NCI-H82 treated with DMSO at 0.1 percent for 48 hours (cell line): ENCODE data around the gene ZNF224.

Source experiments
- DNase-seq: peaks from one replicate; lab custom pipeline; 2025; ENCODE audit not compliant: unreplicated experiment; lab: John Stamatoyannopoulos, UW

ZNF224 gene

DNA sequence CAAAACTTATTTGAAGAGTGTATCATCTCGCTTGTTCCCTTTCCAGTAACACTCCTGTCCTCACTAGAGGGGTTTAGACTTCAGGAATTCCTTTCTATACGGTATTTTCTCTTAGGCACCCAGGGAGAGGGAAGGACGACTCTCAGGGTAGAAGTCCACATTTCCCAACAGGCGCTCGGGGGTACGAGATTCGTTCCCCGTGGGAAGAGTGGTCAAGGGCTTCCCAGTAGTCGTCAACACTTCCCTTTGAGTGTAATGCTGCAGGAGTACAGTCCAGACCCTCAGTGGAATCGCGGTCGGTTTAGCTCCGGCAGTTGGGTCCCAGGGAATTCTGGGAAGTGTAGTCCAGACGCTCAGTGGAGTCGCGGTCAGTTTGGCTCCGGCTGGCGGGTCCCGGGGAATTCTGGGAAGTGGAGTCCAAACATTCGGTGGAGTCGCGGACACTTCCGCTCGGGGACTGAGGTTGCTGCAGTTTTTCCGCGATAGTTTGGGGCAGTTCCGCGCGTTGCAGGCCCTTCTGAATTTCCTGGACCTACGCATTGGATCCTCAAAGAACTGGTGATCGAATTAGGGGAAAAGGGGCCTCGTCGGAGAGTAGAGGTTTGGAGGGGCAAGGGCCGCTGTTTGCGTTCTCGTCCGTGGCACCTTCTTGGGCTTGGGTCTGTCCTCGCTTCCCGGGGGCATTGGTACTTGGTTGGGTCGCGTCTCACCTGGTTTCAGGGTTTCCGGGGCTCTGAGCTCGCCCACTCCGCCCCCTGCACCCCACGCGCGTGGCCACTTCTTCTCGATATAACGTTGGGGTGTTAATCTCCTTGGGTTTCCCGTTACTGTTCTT, at the start of gene ZNF224:
ZNF224 (plus strand) TSS at position 431 of the 835 bp plus-strand sequence. CDS start 3,513 bp downstream, outside the sequence.
- peak; percentile 89 for DNase-seq

DNA sequence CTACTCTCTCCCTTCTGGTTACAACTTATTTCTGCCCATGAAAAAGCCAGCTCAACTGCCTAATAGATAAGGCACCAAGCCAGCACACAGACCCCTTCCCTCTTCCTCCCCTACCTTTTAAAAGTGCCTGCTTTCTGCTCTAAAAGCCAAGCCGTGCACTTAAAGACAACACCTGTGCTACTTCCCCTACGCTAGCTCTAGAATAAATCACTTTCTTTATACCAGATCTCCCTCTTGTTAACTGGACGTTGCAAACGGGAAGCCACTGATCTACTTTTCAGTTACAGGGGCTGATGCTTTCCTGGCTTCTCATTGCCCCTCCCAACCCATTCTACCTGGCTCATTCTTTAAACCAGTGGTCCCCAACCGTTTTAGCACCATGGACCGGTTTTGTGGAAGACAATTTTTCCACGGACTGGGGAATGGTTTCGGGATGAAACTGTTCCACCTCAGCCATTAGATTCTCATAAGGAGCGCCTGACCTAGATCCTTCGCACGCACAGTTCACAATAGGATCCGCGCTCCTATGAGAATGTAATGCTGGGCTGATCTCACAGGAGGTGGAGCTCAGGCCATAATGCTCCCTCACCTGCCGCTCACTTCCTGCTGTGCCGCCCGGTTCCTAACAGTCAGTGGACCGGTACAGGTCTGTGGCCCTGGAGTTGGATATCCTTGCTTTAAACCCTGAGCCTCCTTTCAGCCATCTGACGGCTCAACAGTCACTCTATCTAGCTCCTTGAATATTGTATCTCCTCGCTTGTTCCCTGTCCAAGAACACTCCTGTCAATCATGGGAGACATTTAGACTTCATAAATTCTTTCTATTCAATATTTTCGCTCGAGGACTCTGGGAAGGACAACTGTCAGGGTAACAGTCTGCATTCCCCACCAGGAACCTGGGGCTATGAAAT, 43.2 kb upstream of the ZNF224 start:
- DNase-seq, result no peak

DNA sequence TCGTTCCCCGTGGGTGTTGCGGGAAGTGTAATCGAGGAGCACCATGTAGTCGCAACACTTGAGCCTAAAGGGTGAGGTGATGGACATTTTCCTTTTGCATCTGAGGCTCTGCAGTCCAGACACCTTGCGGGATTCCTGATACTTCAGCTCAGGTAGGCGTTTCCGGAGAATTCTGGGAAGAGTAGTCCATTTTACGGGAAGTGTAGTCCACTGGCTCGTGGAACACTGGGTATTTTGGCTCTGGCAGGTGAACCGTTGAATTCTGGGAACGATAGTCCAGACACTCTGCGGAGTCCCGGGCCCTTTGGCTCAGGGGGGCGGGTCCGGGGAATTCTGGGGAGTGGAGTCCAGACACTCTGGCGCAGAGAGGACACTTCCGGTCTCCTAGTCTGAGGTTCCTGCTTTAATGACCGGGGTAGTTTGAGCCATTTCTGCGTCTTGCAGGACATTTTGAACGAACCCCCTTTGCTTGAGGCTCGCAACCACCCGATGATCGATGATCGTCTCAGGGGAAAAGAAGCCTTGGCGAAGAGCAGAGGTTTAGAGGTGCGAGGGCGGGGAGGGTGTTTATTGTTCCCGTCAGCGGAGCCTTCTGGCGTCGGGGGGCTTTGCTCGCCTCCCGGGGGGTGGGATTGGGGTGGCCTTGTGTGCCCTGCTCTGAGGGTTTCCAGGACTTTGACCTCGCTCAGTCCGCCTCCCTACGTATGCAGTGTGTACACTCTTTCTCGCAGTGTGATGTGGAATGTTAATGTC, 42.3 kb upstream of the ZNF224 start, which contains the start of gene ZNF223:
ZNF223 (plus strand) TSS at position 387 of the 753 bp plus-strand sequence. CDS start 3,141 bp downstream, outside the sequence.
- DNase-seq, result peak; percentile 63

DNA sequence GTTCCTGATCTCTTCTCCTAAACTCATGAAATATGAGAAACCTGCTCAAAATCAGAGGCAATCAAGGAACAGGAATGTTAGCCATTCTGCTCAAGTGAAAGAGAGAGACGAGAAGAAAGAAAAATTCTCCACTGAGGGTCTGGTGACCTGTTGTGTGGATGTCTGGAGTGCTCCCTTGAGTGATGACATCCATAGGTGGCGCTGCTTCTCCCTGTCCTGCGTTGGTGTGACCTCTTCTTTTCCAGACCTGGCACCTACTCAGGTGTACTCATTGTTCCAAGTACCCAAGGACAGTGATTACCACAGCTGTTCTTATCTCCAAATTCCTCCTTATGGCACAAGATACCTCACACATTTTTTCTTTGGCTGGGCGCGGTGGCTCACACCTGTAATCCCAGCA, 38.3 kb upstream of the ZNF224 start:
- no peak for DNase-seq

DNA sequence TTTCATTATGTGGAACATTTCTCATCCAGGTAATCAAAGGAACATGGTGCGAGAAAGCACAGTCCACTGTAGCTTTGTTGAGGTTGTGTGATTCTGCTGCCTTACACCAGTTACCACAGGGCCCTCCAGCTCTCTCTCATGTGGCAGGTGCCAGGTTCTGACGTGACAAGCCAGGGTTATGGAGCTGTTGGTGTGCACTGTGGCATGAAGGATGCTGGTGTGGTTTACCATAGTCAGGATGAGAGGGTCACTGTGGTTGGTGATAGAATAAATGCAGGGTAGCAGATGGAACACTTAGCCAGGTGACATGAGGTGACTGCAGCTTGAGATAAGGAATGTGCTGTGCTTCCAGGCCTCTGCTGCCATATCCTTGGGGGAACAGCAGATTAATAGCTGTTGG, 34.9 kb upstream of the ZNF224 start:
- no peak for DNase-seq

DNA sequence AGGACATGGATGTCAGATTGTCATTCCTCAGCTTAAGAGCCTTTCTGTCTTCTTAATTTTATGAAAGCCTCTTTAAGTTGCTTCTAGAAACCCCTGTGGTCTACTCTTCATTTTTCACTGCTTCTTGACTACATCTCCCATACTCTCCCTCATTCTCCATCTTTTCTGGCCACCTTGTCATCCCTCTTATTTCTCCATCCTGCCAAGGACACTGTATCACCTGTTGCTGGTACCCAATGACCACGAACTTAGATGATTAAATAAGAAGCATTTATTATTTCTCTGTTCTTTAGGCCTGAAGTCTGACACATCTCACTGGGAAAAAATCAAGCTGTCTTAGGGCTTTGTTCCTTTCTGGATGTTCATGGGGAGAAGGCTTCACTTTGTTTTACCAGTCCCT, 33.1 kb upstream of the ZNF224 start:
- DNase-seq, result no peak

DNA sequence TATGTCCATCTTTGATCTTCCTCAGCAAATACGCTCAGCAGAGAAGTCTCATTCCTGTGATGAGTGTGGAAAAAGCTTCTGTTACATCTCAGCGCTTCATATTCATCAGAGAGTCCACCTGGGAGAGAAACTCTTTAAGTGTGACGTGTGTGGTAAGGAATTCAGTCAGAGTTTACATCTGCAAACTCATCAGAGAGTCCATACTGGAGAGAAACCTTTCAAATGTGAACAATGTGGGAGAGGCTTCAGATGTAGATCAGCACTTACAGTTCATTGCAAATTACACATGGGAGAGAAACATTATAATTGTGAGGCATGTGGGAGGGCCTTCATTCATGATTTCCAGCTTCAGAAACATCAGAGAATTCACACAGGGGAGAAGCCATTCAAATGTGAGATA, 27.9 kb upstream of the ZNF224 start:
- no peak for DNase-seq

DNA sequence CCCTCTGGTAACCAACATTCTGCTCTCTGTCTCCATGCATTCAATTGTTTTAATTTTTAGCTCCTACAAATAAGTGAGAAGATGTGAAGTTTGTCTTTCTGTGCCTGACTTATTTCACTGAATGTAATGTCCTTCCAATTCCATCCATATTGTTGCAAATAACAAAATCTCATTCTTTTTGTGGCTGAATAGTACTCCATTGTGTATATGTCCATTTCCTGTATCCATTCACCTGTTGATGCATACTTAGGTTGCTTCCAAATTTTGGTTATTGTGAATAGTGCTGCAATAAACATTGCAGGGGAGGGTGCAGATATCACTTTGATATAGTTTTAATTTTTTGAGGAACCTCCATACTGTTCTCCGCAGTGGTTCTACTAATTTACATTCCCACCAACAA, 24.7 kb upstream of the ZNF224 start:
- no peak for DNase-seq

DNA sequence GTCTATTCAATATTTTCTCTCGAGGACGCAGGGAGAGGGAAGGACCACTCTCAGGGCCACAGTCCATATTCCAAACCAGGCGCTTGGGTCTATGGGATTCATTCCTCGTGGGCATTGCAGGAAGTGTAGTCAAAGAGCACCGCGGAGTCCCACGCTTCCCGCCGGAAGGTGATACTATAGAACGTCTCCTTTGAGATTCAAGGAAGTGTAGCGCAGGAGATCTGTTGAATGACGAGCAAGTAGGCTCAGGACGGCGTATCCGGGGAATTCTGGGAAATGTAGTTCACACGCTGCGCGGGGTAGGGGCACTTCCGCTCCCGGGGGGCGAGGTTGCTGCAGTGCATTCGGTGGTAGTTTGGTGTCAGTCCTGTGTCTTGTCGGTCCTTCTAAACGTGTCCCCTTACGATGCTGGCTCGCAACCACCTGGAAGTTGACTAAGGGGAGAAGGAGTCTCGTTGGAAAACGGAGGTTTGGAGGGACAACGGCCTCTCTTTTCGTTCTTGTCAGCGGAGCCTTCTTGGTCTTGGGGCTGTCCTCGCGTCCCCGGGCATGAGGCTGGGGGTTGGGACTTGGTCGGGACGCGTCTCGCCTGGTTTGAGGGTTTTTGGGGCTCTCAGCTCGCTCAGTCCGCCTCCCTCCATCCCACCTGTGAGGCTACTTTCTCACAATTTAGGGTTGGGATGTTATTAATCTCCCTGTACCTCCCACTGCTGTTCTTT, 22.2 kb upstream of the ZNF224 start, which contains the start of gene ZNF284:
ZNF284 (plus strand) TSS at position 336 of the 719 bp plus-strand sequence. CDS start 4,231 bp downstream, outside the sequence.
- peak; percentile 90 for DNase-seq

DNA sequence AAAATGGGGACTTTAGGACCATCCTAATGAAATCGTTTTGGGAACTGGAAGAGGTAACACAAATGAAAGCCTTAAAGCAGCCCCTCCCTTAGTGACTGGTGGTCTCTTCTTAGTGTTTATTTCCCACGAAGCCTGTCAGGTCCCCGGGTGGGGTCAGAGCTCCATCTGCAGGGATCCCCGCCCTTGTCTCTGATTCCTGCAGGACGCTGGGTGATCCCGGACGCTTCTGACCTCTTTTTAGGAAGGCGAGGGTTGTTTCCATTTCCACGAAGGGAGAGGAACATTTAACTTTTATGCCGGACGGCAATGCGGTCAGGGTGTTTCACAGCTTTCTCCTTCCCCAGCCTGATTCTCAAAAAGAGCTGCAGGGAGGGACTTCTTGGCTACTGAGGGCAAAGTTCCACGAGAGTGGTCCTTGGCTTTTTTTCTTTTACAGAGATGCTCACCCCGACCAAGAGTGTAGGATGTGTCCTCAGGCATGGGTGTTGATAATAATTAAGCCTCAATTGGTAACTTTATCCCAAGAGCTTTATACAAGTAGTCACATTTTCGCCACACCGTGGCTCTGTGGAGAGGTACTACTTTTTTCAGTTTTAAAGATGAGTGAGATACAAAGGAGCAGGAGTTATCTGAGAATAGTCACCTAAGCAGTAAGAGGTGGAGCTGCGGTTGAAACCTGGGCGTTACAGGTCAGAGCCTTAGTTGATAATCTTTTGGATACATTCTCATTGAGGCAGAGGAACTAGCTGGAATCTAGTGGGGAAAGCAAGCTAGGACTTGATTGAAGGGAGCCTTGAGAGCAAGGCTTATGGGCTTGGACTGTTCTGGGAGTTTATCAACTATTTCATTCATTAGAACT, 21.4 kb upstream of the ZNF224 start:
- no peak for DNase-seq

DNA sequence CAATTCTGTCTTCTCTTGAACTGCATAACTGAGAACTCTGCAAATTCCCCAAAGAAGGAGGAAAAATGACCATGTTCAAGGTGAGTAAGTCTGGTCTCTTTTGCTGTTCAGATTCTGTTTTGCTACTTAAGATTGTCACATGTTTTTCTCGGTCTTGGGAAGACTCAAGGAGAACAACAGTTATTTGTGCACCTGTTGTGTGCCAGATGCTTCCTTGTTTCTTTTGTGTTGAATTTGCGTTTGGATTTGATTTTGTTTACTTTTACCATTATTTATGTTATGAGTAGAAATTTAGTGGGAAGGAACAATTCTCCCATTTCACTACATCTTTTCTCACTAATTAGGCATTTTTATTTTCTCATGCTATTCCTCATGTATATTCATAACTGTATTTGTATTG, 17.8 kb upstream of the ZNF224 start:
- no peak for DNase-seq

DNA sequence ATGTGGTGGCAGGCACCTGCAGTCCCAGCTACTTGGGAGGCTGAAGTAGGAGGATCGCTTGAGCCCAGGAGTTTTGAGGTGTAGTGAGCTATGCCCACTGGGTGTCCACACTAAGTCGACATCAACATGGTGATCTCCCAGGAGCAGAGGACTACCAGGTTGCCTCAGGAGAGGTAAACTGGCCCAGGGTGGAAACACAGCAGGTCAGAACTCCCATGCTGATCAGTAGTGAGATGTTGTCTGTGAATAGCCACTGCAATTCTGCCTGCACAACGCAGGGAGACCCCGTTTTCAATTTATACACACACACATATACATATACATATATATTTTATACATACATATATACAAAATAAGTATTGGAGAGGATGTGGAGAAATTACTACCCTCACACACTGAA, 2.1 kb upstream of the ZNF224 start:
- no peak for DNase-seq

DNA sequence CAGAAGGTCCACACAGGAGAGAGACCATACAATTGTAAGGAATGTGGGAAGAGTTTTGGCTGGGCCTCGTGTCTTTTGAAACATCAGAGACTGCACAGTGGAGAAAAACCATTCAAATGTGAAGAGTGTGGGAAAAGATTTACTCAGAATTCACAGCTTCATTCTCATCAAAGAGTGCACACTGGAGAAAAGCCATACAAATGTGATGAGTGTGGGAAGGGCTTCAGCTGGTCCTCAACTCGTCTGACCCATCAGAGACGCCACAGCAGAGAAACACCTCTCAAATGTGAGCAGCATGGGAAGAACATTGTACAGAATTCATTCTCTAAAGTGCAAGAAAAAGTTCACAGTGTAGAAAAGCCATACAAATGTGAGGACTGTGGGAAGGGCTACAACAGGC, 13.6 kb downstream of the ZNF224 start:
- DNase-seq, result no peak

DNA sequence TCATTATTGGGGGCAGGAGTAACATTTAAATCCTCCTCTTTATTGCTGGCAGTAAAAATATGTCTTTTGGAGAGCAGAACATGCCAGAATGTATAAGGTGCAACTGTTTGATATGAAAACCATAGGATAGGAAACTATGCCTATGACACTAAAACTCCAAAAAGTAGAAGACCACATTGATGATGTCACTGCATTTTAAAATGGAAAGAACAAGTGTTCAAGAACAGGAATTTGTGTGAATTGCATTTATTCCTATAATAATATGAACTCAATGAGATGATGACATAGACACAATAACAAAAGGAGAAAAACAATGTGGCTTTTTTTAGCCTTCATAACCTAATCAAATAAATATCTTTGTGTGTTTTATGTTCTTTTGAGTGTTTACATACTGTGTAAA, 15.3 kb downstream of the ZNF224 start:
- no peak for DNase-seq

DNA sequence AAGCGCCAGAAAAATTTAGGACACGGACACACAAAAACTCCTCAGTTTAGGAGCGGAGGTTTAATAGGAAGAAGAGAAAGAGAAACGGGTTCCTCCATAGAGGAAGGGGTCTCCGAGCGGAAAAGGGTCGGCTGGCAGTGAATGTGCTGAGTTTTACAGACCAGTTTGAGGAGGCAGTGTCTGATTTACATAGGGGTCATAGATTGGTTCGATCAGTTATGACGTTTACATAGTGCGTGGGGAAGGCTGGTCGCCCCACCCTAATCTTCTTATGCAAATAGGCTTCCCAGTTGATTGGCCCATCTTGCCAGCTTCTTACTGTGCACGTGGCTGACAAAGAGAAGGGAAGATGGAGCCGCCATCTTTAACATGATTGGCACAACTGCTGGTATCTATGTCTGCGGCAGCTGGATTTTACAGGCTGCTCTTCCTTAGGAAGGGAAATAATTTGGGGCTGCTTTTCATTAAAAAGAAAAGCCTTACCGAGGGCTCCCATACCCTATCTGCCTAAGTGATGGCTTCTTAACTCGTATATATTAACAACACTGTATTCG, 17.8 kb downstream of the ZNF224 start:
- peak; percentile 78 for DNase-seq

DNA sequence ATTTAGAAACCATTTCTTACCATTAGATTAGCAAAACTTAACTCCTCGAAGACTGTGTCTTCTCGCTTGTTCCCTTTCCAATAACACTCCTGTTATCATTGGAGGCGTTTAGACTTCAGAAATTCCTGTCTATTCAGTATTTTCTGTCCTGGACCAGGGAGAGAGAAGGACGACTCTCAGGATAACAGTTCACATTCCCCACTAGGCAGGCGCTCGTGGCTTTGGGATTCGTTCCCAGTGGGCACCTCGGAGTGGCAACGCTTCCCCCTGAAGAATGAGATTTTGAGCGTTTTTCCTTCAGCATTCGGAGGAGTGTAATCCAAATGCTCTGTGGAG, 18.6 kb downstream of the ZNF224 start:
- DNase-seq, result no peak

DNA sequence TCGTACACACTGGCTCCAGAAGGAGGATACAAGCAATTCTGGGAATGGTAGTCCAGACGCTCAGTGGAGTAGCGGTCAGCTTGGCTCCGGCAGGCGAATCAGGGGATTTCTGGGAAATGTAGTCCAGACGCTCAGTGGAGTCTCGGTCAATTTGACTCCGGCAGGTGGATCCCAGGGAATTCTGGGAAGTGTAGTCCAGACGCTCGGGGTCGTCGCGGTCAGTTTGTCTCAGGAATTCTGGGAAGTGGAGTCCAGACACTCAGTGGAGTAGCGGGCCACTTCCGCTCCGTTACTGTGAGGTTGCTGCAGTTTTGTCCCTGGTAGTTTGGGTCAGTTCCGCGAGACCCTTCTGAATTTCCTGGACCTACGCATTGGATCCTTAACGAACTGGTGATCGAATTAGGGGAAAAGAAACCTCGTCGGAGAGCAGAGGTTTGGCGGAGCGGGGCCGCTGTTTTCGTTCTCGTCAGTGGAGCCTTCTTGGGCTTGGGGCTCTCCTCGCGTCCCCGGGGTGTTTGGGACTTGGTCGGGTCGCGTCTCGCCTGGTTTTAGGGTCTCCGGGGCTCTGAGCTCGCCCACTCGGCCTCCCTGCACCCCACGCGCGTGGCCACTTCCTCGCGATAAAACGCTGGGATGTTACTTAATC, 19.1 kb downstream of the ZNF224 start, which contains the start of gene ZNF225:
ZNF225 (plus strand) TSS at position 262 of the 646 bp plus-strand sequence. CDS start 2,429 bp downstream, outside the sequence.
- DNase-seq, result peak; percentile 96

DNA sequence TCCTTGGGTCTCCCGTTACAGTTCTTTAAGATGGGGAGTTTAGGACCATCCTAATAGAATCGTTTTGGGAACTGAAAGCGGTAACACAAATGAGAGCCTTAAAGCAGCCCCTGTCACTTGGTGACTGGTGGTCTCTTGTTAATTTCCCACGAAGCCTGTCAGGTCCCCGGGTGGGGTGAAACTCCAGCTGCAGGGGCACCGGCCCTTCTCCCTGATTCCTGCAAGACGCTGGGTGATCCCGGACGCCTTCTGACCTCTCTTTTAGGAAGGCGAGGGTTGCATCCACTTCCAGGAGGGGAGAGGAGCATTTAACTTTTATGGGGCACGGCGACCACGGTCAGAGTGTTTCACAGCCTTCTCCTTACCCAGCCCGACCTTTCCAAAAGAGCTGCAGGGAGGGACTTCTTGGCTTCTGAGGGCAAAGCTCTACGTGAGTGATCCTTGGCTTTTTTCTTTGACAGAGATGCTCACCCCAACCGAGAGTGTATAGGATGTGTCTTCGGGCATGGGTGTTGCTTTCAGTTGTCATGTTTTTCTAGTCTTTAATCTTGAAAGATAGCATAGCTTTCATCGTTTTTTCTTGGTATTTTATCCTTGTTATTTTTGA, 19.7 kb downstream of the ZNF224 start:
- no peak for DNase-seq
